ENCODE results near the gene DDB1. TPM values are rescaled to one million over a fixed set of nuclear protein-coding genes. Genes with fewer than 3 reads are reported as not detected.

Gene DDB1
- total and polyA plus RNA-seq, 2 of the 13 experiments (the other 11 are each of a cell fraction or from before 2014, with no cell fraction given) = 217 to 266 TPM

- TF ChIP-seq ZNF354B (CRISPR knock-in tag; IDR thresholded peaks at IDR 0.05) = no peak
- TF ChIP-seq ZFP90 (CRISPR knock-in tag; IDR thresholded peaks at IDR 0.05; ENCODE audit: borderline replicate concordance) = peak; percentile 36; the same call in 1 of the 2 replicates
- TF ChIP-seq RAD51 (IDR thresholded peaks at IDR 0.05; ENCODE audit: borderline replicate concordance) = no peak
- TF ChIP-seq, protein P1, sequence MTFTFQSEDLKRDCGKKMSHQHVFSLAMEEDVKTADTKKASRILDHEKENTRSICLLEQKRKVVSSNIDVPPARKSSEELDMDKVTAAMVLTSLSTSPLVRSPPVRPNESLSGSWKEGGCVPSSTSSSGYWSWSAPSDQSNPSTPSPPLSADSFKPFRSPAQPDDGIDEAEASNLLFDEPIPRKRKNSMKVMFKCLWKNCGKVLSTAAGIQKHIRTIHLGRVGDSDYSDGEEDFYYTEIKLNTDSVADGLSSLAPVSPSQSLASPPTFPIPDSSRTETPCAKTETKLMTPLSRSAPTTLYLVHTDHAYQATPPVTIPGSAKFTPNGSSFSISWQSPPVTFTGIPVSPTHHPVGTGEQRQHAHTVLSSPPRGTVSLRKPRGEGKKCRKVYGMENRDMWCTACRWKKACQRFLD (CRISPR knock-in tag; IDR thresholded peaks at IDR 0.05; ENCODE audit: borderline replicate concordance) = peak; percentile 73; the same call in 1 of the 2 replicates
- TF ChIP-seq TRIM24 (CRISPR knock-in tag; IDR thresholded peaks at IDR 0.05) = no peak
- TF ChIP-seq ZSCAN5A (CRISPR knock-in tag; IDR thresholded peaks at IDR 0.05; ENCODE audit: borderline replicate concordance) = 0 out of 2 replicates have a peak, but pooled peaks have one; percentile 60
- TF ChIP-seq MLLT10 (CRISPR knock-in tag; IDR thresholded peaks at IDR 0.05) = no peak
- peak; percentile 92 for TF ChIP-seq NFKBIZ (CRISPR knock-in tag; IDR thresholded peaks at IDR 0.05)
- peak; percentile 42; the same call in 1 of the 2 replicates for TF ChIP-seq ZNF788 (CRISPR knock-in tag; IDR thresholded peaks at IDR 0.05; ENCODE audit: borderline replicate concordance)
- TF ChIP-seq ZNF713 (CRISPR knock-in tag; IDR thresholded peaks at IDR 0.05) = no peak
- TF ChIP-seq, protein P2, sequence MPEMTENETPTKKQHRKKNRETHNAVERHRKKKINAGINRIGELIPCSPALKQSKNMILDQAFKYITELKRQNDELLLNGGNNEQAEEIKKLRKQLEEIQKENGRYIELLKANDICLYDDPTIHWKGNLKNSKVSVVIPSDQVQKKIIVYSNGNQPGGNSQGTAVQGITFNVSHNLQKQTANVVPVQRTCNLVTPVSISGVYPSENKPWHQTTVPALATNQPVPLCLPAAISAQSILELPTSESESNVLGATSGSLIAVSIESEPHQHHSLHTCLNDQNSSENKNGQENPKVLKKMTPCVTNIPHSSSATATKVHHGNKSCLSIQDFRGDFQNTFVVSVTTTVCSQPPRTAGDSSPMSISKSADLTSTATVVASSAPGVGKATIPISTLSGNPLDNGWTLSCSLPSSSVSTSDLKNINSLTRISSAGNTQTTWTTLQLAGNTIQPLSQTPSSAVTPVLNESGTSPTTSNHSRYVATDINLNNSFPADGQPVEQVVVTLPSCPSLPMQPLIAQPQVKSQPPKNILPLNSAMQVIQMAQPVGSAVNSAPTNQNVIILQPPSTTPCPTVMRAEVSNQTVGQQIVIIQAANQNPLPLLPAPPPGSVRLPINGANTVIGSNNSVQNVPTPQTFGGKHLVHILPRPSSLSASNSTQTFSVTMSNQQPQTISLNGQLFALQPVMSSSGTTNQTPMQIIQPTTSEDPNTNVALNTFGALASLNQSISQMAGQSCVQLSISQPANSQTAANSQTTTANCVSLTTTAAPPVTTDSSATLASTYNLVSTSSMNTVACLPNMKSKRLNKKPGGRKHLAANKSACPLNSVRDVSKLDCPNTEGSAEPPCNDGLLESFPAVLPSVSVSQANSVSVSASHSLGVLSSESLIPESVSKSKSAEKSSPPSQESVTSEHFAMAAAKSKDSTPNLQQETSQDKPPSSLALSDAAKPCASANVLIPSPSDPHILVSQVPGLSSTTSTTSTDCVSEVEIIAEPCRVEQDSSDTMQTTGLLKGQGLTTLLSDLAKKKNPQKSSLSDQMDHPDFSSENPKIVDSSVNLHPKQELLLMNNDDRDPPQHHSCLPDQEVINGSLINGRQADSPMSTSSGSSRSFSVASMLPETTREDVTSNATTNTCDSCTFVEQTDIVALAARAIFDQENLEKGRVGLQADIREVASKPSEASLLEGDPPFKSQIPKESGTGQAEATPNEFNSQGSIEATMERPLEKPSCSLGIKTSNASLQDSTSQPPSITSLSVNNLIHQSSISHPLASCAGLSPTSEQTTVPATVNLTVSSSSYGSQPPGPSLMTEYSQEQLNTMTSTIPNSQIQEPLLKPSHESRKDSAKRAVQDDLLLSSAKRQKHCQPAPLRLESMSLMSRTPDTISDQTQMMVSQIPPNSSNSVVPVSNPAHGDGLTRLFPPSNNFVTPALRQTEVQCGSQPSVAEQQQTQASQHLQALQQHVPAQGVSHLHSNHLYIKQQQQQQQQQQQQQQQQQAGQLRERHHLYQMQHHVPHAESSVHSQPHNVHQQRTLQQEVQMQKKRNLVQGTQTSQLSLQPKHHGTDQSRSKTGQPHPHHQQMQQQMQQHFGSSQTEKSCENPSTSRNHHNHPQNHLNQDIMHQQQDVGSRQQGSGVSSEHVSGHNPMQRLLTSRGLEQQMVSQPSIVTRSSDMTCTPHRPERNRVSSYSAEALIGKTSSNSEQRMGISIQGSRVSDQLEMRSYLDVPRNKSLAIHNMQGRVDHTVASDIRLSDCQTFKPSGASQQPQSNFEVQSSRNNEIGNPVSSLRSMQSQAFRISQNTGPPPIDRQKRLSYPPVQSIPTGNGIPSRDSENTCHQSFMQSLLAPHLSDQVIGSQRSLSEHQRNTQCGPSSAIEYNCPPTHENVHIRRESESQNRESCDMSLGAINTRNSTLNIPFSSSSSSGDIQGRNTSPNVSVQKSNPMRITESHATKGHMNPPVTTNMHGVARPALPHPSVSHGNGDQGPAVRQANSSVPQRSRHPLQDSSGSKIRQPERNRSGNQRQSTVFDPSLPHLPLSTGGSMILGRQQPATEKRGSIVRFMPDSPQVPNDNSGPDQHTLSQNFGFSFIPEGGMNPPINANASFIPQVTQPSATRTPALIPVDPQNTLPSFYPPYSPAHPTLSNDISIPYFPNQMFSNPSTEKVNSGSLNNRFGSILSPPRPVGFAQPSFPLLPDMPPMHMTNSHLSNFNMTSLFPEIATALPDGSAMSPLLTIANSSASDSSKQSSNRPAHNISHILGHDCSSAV (CRISPR knock-in tag; IDR thresholded peaks at IDR 0.05; ENCODE audit: borderline replicate concordance) = no peak
- TF ChIP-seq, protein P3, sequence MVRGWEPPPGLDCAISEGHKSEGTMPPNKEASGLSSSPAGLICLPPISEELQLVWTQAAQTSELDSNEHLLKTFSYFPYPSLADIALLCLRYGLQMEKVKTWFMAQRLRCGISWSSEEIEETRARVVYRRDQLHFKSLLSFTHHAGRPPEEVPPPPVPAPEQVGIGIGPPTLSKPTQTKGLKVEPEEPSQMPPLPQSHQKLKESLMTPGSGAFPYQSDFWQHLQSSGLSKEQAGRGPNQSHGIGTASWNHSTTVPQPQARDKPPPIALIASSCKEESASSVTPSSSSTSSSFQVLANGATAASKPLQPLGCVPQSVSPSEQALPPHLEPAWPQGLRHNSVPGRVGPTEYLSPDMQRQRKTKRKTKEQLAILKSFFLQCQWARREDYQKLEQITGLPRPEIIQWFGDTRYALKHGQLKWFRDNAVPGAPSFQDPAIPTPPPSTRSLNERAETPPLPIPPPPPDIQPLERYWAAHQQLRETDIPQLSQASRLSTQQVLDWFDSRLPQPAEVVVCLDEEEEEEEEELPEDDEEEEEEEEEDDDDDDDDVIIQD (CRISPR knock-in tag; IDR thresholded peaks at IDR 0.05; ENCODE audit: low read depth) = 0 out of 2 replicates have a peak, but pooled peaks have one; percentile 53
- TF ChIP-seq, protein P4, sequence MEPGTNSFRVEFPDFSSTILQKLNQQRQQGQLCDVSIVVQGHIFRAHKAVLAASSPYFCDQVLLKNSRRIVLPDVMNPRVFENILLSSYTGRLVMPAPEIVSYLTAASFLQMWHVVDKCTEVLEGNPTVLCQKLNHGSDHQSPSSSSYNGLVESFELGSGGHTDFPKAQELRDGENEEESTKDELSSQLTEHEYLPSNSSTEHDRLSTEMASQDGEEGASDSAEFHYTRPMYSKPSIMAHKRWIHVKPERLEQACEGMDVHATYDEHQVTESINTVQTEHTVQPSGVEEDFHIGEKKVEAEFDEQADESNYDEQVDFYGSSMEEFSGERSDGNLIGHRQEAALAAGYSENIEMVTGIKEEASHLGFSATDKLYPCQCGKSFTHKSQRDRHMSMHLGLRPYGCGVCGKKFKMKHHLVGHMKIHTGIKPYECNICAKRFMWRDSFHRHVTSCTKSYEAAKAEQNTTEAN (CRISPR knock-in tag; conservative IDR thresholded peaks at IDR 0.05) = 0 out of 2 replicates have a peak, but pooled peaks have one; percentile 45
- peak; percentile 71 for TF ChIP-seq MXD4 (CRISPR knock-in tag; IDR thresholded peaks at IDR 0.05)
Observed at GRCh38 chr11:61361741-61362541, 29.0 kb upstream of the DDB1 start, which contains the start of the genes CYB561A3 and TMEM138 (continued).
